Activated T-helper 1 cell treated with anti-CD3 and anti-CD28 coated beads, Interleukin-2, amount 50 U/mL, for 16 hours (primary cell): ENCODE data around the gene NRL.
"Not testable (repeated sequence)": the region's sequence is repeated elsewhere in the genome, so short reads cannot be mapped to it uniquely, and the experiment has no call there.

Source experiments
- DNase-seq, 2 donors: peaks; one replicate each; pipeline ENCODE4 v3.0.0-alpha.2; 2020; ENCODE audit warnings: low read depth in 1 of 2, low spot score in 1 of 2

NRL gene

DNA sequence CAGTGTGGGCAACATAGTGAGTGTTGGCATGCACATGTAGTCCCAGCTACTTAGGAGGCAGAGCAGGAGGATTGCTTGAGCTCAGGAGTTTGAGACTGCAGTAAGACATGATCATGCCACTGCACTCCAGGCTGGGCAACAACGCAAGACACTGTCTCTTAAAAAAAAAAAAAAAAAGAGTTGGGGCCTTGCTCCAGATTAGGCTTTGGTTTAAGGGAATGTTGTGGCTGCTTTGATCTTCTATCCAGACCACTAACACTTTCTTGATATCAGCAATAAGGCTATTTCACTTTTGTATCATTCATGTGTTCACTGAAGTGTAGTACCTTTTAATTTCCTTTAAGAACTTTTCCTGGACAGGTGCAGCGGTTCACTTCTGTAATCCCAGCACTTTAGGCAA is 12.9 kb upstream of the NRL start:
- no peak for DNase-seq

DNA sequence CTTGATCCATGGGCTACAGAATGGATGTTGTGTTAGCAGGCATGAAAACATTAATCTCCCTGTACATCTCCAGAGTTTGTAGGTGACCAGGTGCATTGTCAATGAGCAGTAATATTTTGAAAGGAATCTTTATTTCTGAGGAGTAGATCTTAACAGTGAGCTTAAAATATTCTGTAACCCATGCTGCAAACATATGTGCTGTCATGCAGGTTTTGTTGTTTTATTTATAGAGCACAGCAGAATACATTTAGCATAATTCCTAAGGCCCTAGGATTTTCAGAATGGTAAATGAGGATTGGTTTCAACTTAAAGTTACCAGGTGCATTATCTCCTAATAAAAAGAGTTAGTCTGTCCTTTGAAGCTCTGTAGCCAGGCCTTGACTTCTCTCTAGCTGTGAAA is 12.2 kb upstream of the NRL start:
- no peak for DNase-seq

GRCh38 chr14:24123424-24124417 is 9.0 kb upstream of the NRL start:
- no peak for DNase-seq

DNA sequence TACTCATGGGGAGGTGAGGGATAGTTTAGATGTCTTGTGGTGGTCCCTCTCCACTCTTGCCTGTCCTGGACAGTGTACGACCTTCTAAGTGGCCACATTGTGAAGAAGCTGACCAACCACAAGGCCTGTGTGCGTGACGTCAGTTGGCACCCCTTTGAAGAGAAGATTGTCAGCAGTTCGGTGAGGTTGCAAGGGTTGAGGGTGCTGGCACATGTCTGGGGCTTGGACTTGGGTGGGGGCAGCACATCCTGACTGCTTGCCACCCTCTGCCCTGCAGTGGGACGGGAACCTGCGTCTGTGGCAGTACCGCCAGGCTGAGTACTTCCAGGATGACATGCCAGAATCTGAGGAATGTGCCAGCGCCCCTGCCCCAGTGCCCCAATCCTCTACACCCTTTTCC is 8.1 kb upstream of the NRL start:
- DNase-seq: no peak

DNA sequence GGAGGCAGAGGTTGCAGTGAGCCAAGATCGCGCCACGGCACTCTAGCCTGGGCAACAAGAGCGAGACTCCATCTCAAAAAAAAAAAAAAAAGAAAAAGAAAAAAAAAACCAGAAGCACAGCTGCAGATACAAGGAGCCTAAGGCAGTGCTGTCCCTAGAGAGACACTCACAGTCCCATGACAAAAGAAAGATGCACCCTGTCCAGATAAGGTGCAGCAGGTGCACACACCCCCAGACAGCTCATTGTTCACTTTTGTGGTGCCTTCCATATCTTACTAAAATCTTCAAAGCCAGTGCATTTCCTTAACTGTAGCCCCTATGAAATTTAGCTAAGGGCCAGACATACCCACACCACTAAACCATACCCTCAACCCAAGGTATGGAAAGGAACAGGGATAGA is 7.7 kb upstream of the NRL start:
- DNase-seq: no peak

- no peak for DNase-seq
These were observed 6.5 kb upstream of the NRL start for GRCh38 chr14:24121210-24121609.

GRCh38 chr14:24119691-24120090 is 4.9 kb upstream of the NRL start:
- DNase-seq: no peak

GRCh38 chr14:24117179-24117578 is 2.4 kb upstream of the NRL start:
- DNase-seq: no peak

- DNase-seq: no peak
These were observed 1.5 kb upstream of the NRL start for GRCh38 chr14:24116128-24116814.

- no peak for DNase-seq
These were observed 826 bp upstream of the NRL start for GRCh38 chr14:24115422-24116127.

DNA sequence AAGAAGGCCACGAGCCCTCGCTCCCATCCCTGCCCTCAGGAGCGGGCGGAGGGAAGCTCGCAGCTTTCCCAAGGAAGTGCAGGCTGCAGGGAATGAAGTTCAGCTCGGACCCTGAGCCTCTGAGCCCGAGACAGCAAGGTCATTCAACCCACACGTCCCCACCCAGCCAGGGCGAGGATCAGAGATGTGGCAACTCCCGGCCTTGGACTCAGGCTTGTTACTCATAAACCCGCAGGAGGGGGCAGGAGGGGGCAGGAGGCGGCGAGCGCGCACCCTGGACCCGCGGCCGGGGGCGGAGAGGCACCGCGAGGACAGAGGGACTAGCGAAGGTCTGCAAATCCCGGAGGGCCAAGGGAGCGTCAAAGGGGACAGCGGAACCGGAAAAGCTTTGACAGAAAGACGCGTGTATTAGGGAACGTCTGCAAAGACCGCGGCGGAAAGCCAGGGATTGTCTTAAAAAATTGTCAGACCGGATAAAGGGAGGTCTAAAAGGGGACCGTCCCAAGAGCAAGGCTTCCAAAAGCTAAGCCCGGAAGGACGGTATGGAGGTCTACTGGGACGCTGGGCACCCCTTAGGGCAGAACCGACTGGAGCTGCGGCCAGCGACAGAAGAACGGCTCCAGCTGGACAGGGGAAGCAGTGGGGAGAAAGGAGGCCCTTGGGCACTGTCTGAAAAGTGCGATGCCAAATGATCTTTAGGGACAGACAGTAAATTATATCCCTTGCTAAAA is 783 bp downstream of the NRL start:
- peak; percentile 54 to 59 for DNase-seq

DNA sequence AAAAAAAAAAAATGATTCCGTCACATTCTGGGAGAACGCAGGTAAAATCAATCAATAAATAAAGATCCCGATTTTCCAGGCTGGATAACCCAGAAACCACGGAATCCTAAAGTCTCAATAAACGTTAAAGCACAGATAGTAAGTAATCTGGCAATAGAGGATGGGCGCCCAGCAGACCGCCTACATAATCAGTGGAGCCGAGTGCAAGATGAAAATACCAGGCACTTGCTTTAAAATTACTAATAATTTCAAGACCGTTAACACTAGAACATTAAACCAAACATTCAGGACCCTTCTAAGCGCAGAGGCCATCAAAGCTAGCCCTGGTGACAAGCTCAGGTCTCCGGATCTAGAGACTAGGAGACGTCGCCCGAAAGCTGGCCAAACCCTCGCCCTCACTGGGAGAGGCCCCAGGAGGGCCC is 1.4 kb downstream of the NRL start:
- no peak for DNase-seq

DNA sequence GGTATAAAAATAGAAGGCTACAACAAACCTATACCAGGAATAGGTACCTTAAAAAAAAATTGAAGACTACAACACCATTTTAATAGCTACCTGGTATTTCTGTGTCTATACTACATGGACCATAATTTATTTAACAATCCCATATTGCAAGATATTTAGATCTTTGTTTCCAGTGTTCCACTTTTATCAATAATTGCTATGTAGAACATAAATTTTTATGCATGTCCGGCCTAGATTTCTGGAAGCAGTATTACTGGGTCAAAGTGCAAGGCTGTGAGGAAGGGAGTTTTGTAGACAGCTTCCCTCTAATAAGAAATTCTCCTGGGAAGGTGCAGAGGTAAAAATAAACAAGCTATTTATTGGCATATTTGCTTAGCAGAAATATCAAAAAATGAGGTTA is 4.2 kb downstream of the NRL start:
- DNase-seq: no peak

GRCh38 chr14:24110060-24110459 is 4.7 kb downstream of the NRL start:
- DNase-seq: no peak

DNA sequence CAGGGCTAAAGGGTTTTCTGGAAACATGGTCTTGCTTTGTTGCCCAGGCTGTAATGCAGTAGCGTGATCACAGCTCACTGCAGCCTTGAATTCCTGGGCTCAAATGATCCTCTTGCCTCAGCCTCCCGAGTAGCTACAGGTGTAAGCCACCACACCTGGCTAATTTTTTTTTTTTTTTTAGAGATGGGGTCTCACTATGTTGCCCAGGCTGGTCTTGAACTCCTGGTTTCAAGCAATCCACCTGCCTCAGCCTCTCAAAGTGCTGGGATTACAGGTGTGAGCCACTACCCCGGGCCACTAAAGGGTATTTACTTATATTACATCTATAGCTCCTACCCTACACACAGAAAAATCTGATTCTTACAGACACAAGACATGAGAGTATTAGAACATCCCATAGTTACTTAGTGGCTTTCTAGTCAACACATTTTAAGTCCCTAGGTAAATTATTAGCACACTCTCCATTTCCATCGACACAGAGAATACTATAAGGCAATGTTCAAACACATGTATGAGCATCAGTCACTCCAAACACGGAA is 6.3 kb downstream of the NRL start:
- no peak for DNase-seq

DNA sequence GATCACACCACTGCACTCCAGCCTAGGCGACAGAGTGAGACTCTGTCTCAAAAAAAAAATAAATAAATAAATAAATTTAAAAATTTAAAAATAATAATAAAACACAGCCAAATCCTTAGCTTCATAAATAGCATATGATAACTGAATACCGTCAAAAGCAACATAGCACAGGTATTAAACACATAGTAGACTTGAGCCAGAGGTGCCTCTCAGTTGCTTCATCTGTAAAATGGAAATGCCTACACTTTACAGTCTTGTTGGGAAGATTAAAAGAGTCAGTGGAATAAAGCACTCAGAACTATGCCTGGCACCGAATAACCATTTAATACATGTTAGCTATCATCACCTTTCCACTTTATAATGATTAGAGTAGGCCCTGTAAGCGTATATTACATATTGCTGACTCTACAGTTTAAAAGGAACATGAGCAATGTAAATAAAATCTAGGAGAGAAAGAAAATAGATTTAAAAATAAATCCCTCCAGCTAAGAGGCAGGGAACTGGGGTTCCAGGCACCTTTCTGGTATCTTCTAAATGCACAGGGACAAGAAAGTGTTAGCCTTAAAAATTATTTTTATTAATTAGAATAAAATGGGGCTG is 8.0 kb downstream of the NRL start:
- no peak for DNase-seq

- DNase-seq: not testable (repeated sequence)
These were observed 9.0 kb downstream of the NRL start for GRCh38 chr14:24105609-24106239.

- DNase-seq: no peak
These were observed 11.3 kb downstream of the NRL start for GRCh38 chr14:24103451-24103850.

- DNase-seq: no peak
These were observed 12.2 kb downstream of the NRL start for GRCh38 chr14:24102357-24103048.
